Measurements from ENCODE around the gene HSD17B4.
"Not testable (repeated sequence)": the region's sequence is repeated elsewhere in the genome, so short reads cannot be mapped to it uniquely, and the experiment has no call there.

The HSD17B4 gene

GRCh38 chr5:119435436-119436132 lies 16.7 kb upstream of the HSD17B4 start:
- no peak for DNase-seq

DNA sequence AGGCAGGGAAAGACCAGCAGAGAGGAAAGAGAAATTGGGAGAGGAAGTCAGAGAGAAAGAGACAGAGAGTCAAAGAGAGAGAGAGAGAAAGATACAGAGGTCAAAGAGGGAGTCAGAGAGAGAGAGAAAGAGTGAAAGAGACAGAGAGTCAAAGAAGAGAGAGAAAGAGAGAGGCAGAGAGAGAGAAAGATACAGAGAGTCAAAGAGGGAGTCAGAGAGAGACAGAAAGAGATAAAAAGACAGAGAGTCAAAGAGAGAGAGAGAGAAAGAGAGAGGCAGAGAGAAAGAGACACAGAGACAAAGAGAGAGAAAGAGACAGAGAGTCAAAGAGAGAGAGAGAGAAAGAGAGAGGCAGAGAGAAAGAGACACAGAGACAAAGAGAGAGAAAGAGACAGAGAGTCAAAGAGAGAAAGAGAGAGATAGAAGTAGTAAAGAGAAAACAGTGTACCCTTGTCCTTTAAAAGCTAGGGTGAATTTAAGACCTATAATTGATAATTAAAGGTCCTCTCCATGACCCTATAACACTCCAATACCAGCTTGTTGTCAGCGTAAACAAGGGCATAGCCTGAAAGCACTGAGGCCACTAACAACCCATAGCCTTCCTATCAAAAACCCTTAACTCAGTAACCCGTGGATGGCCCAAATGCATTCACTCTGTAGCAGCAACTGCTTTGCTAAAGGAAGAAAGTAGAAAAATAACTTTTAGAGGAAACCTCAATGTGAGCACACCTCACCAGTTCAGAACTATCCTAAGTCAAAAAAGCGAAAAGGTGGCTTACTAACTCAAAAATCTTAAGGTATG lies 14.3 kb upstream of the HSD17B4 start:
- not testable (repeated sequence) for DNase-seq

DNA sequence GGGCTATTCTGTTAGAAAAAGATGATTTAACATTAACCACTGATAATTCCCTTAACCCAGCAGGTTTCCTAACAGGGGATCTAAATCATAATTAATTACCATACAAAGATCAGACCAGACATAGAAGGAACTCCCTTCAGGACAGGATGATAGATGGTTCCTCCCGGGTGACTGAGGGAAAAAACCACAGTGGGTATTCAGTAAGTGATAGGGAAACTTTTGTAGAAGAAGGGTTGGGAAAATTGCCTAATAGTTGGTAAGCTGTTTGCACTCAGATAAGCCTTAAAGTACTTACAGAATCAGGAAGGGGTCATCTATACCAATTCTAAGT lies 13.7 kb upstream of the HSD17B4 start:
- DNase-seq = not testable (repeated sequence)

- no peak for DNase-seq
Observed at GRCh38 chr5:119439140-119439631, 13.1 kb upstream of the HSD17B4 start.

DNA sequence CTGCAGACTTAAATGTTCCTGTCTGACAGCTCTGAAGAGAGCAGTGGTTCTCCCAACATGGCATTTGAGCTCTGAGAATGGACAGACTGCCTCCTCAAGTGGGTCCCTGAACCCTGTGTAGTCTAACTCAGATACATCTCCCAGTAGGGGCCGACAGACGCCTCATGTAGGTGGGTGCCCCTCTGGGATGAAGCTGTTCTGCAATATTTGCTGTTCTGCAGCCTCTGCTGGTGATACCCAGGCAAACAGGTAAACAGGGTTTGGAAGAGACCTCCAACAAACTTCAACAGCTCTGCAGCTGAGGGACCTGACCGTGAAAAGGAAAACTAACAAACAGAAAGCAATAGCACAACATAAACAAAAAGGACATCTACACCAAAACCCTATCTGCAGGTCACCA lies 12.7 kb upstream of the HSD17B4 start:
- not testable (repeated sequence) for DNase-seq

- not testable (repeated sequence) for DNase-seq
Observed at GRCh38 chr5:119444643-119445042, 7.7 kb upstream of the HSD17B4 start.

DNA sequence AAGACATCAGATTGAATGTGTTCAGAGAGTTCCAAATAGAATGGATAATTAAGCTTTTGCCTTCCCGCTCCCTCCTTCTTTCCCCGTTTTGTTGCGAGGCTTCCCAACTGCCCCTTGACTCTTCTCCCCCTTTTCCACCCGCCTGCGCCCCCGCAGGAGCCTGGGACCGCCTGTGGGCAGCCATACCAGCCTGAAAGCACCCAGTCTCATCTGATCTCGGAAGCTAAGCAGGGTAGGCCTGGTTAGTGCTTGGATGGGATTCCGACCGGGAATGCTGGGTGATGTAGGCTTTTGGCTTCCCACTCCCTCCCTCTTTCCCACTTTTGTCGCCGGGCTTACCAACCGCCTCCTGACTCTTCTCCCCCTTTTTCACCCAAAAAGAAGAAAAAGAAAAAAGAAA lies 6.8 kb upstream of the HSD17B4 start:
- no peak for DNase-seq

- DNase-seq = no peak
Observed at GRCh38 chr5:119449882-119450281, 2.4 kb upstream of the HSD17B4 start.

GRCh38 chr5:119450627-119451026 lies 1.7 kb upstream of the HSD17B4 start:
- DNase-seq = not testable (repeated sequence)

DNA sequence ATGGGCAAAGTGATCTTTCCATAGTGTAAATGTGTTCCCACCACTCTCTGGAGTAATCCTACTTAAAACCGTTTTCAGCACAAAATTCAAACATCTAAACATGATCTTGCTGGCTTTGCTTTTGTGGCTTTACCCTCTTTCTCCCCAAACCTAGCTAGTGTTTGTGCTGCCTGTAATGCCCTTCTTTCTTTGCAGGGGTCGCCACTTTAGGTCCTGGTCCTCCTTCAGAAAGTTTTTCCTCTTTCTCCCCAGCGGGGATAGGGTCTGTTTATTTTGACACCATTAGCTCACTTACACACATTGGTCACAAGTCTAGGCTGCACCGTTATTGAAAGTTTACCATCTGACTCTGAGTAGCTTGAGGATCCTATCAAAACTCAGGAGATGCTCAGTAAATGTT lies 736 bp upstream of the HSD17B4 start:
- DNase-seq = no peak

- DNase-seq = no peak
Observed at GRCh38 chr5:119452060-119452372, 281 bp upstream of the HSD17B4 start.

- DNase-seq = no peak
Observed at GRCh38 chr5:119453040-119453373, 710 bp downstream of the HSD17B4 start.

- no peak for DNase-seq
Observed at GRCh38 chr5:119454171-119454570, 1.9 kb downstream of the HSD17B4 start.

- no peak for DNase-seq
Observed at GRCh38 chr5:119458911-119459632, 6.8 kb downstream of the HSD17B4 start.

DNA sequence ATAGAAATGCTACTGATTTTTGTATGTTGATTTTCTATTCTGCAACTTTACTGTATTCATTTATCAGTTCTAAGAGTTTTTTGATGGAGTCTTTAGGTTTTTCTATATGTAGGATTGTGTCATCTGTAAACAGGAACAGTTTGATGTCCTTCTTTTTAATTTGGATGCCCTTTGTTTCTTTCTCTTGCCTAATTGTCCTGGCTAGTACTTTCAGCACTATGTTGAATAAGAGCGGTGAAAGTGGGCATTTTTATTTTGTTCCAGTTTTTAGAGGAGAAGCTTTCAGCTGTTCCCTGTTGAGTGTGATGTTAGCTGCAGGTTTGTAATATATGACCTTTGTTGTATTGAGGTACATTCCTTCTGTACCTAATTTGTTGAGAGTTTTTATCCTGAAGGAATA lies 13.3 kb downstream of the HSD17B4 start:
- DNase-seq = no peak

GRCh38 chr5:119468286-119468685 lies 16.0 kb downstream of the HSD17B4 start:
- DNase-seq = no peak

GRCh38 chr5:119470105-119470763 lies 17.9 kb downstream of the HSD17B4 start:
- no peak for DNase-seq

DNA sequence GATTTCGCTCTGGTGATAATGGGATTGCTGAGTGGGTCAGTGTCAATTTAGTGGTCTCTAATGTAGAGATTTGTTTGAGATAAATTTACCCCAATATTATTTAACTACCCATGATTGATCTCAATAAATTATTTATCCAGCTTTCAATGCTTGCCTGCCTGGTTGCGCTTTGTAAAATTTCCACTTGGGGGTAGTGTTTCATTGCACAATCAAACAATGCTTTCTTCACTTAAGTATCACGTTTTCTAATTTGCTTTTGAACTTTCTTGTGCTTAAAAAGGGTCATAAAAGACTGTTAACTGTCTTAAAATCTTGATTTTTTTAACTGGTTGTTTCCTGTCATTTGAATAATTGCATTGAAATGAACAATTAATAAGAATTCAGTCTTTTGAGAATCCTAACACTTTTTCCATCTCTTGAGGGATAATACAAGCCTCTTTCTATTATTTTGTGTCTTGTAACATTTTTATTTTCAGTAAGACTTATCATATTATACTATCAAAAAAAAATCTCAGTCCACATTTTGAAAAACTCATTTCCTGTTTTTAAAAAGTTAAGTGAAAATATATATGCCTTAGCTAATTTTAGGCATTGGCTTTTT lies 18.7 kb downstream of the HSD17B4 start:
- DNase-seq = no peak

GRCh38 chr5:119473241-119473640 lies 20.9 kb downstream of the HSD17B4 start:
- DNase-seq = no peak

DNA sequence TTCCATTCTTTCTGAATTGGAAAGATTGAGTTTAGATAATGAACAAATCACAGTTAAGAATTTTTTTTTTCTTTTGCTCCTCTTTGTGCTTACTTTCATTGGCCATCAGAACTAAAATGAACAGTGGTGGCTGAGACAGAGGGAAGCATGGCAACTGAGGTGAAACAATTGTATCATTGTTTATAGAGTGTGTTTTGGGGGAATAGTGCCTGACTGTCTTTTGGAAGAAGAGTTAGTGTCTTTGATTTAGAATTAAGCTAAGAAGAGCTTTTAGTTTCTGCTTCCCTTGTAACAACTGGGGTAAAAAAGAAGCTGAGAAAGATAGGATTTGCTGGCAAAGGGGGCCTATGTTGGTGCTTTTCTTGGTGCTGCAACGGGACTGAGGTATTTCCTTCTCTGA lies 24.0 kb downstream of the HSD17B4 start:
- DNase-seq = no peak

DNA sequence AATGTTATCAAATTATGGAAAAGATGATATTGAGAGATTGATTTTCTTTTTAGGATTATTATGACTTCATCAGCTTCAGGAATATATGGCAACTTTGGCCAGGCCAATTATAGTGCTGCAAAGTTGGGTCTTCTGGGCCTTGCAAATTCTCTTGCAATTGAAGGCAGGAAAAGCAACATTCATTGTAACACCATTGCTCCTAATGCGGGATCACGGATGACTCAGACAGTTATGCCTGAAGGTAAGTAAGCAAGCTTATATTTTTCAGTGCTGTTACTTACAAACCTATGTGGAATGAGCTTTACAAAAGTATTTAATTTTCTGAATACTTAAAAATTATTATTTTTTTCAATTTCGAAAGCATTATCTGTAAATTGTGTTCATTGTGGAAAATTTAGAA lies 26.5 kb downstream of the HSD17B4 start:
- no peak for DNase-seq

- DNase-seq = not testable (repeated sequence)
Observed at GRCh38 chr5:119480629-119481028, 28.3 kb downstream of the HSD17B4 start.

DNA sequence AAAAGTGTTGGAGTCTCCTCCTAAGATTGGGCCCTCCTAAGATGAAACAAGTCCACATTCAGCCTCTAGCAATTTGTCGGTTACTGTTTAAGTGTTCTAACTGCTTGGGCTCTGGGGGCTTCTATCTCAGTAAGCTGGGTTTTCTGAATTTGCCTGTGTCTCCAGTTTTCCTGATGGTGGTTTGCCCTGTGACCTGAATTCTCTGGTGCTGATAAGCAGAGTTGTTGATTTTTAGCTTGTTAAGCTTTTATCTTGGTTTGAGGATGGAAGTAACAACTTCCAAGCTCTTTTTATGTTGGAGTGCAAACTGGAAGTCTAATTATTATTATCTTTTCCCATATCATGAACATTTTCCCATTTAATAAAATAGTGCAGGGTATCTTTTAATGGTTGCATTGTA lies 30.9 kb downstream of the HSD17B4 start:
- DNase-seq = no peak

Data from cortex of kidney (tissue), 1 donor.